A673 (cell line): ENCODE results near the gene VSIR.

Source experiments
- CTCF ChIP-seq: fragments of 300-800, 200-600 bp; sonication (generic); conservative IDR thresholded peaks from 2 replicates; pipeline ENCODE4 v1.5.1; 2017; ENCODE audit warnings: low read depth, mild to moderate bottlenecking, antibody characterized with exemption, low read length, moderate library complexity, mixed read lengths
- EZH2 ChIP-seq: fragments of 200-600 bp; sonication (generic); IDR thresholded peaks from 2 replicates; pipeline ENCODE4 v1.6.1; 2017; ENCODE audit warnings: borderline replicate concordance, low read depth, mild to moderate bottlenecking, mixed read lengths, antibody characterized with exemption, low read length; ENCODE audit not compliant: poor library complexity, severe bottlenecking

- TF ChIP-seq CTCF (no peak), EZH2 (no peak)
Observed at GRCh38 chr10:71754562-71754961, 18.8 kb downstream of the VSIR start.
